OCI-LY3 (cell line): ENCODE data around the gene CNTNAP2.
"Not testable (repeated sequence)": the region's sequence is repeated elsewhere in the genome, so short reads cannot be mapped to it uniquely, and the experiment has no call there.

Source experiments
- H2AFZ ChIP-seq: fragments of 200-600, 300-600 bp; shearing (Covaris generic); 2 replicates; pipeline ENCODE4 v1.6.0; 2014; ENCODE audit warnings: antibody characterized with exemption, low read depth, low read length
- H3K27ac ChIP-seq: fragments of 200-600, 300-600 bp; sonication (generic); 2 replicates; pipeline ENCODE4 v1.5.1; 2014; ENCODE audit warnings: mild to moderate bottlenecking, low read length, moderate library complexity, mixed read lengths
- H3K27me3 ChIP-seq: fragments of 200-600, 300-600 bp; sonication (generic); 2 replicates; pipeline ENCODE4 v1.6.1; 2014; ENCODE audit warnings: low read depth, low read length, mixed read lengths
- H3K36me3 ChIP-seq: fragments of 200-600, 300-600 bp; sonication (generic); replicated peaks from 2 replicates; pipeline ENCODE3; 2014; ENCODE audit warnings: low read depth, low read length, mixed read lengths
- H3K4me1 ChIP-seq: fragments of 300-600, 200-600 bp; sonication (generic); 2 replicates; pipeline ENCODE4 v1.6.1; 2014; ENCODE audit warnings: low read length, mixed read lengths
- H3K4me2 ChIP-seq: fragments of 200-600, 300-600 bp; sonication (generic); 2 replicates; pipeline ENCODE4 v1.6.1; 2014; ENCODE audit warnings: low read length, mixed read lengths
- H3K4me3 ChIP-seq: fragments of 300-600, 200-600 bp; sonication (generic); 2 replicates; pipeline ENCODE4 v1.5.1; 2014; ENCODE audit warnings: antibody characterized with exemption, mild to moderate bottlenecking, low read length, moderate library complexity
- H3K79me2 ChIP-seq: fragments of 300-600, 200-600 bp; shearing (Covaris generic); 2 replicates; pipeline ENCODE4 v1.6.1; 2014; ENCODE audit warnings: mild to moderate bottlenecking, low read length, mixed read lengths
- H3K9ac ChIP-seq: fragments of 300-600, 200-600 bp; shearing (Covaris generic); 2 replicates; pipeline ENCODE4 v1.6.0; 2014; ENCODE audit warnings: mild to moderate bottlenecking, low read length, moderate library complexity
- H3K9me3 ChIP-seq: fragments of 200-600, 300-600 bp; shearing (Covaris generic); 2 replicates; pipeline ENCODE4 v1.6.1; 2014; ENCODE audit warnings: low read length, mixed read lengths; ENCODE audit not compliant: insufficient read depth
- H4K20me1 ChIP-seq: fragments of 200-600, 300-600 bp; sonication (generic); 2 replicates; pipeline ENCODE4 v1.6.1; 2016; ENCODE audit warnings: low read length, mixed read lengths; ENCODE audit not compliant: insufficient read depth
- CTCF ChIP-seq: fragments of 200-600, 300-600 bp; sonication (generic); IDR thresholded peaks from 2 replicates; pipeline ENCODE4 v1.5.1; 2014; ENCODE audit warnings: antibody characterized with exemption, low read length, low read depth
- EZH2phosphoT487 ChIP-seq: fragments of 200-600 bp; shearing (Covaris generic); IDR thresholded peaks from 2 replicates; pipeline ENCODE4 v1.6.1; 2018; ENCODE audit warnings: antibody characterized with exemption, mixed run types, low read depth

The CNTNAP2 gene

GRCh38 chr7:146242661-146243060, 126.1 kb downstream of the CNTNAP2 start:
- Histone ChIP-seq H3K27me3 (no peaks in the 10 kb centered on the region), H3K27ac (no peak overlapping the region), H3K9me3 (no peaks in the 10 kb centered on the region), H3K4me1 (no peaks in the 10 kb centered on the region), H2AFZ (no peak overlapping the region), H3K36me3 (no peaks in the 10 kb centered on the region), H3K4me2 (no peak overlapping the region), H3K9ac (no peak overlapping the region), H3K79me2 (no peaks in the 10 kb centered on the region), H3K4me3 (no peak overlapping the region), H4K20me1 (no peaks in the 10 kb centered on the region)
- TF ChIP-seq CTCF (no peak), EZH2phosphoT487 (no peak)

GRCh38 chr7:146247991-146248390, 131.4 kb downstream of the CNTNAP2 start:
- H3K27ac ChIP-seq, H4K20me1 ChIP-seq, H3K9me3 ChIP-seq, H3K4me2 ChIP-seq, H3K4me1 ChIP-seq, H3K27me3 ChIP-seq, H3K9ac ChIP-seq, H3K79me2 ChIP-seq, H3K4me3 ChIP-seq, H3K36me3 ChIP-seq, H2AFZ ChIP-seq: not testable (repeated sequence)

- not testable (repeated sequence) for H3K4me2 ChIP-seq
Measured at GRCh38 chr7:146248744-146249143, 132.1 kb downstream of the CNTNAP2 start.

GRCh38 chr7:146249272-146249671, 132.7 kb downstream of the CNTNAP2 start:
- Histone ChIP-seq H3K4me3 (no peak overlapping the region), H3K9ac (no peak overlapping the region), H2AFZ (no peak overlapping the region), H3K9me3 (no peaks in the 10 kb centered on the region), H4K20me1 (no peaks in the 10 kb centered on the region), H3K27me3 (no peaks in the 10 kb centered on the region), H3K4me1 (no peaks in the 10 kb centered on the region), H3K79me2 (no peaks in the 10 kb centered on the region), H3K27ac (no peak overlapping the region), H3K36me3 (no peaks in the 10 kb centered on the region), H3K4me2 (no peak overlapping the region)
- no peak for TF ChIP-seq EZH2phosphoT487
- no peak for TF ChIP-seq CTCF

More at GRCh38 chr7:146248744-146249143, 132.1 kb downstream of the CNTNAP2 start:
- H2AFZ ChIP-seq, H3K36me3 ChIP-seq, H3K79me2 ChIP-seq, H3K4me3 ChIP-seq, H3K4me1 ChIP-seq, H3K27ac ChIP-seq, H3K27me3 ChIP-seq, H3K9ac ChIP-seq, H3K9me3 ChIP-seq, H4K20me1 ChIP-seq: not testable (repeated sequence)

- H3K9ac ChIP-seq: no peak overlapping the region
- no peak overlapping the region for H3K4me2 ChIP-seq
- no peak overlapping the region for H3K4me3 ChIP-seq
- no peak overlapping the region for H3K27ac ChIP-seq
- H3K79me2 ChIP-seq: no peaks in the 10 kb centered on the region
- H2AFZ ChIP-seq: no peak overlapping the region
- no peaks in the 10 kb centered on the region for H3K9me3 ChIP-seq
- no peak for TF ChIP-seq CTCF
- H3K36me3 ChIP-seq: no peaks in the 10 kb centered on the region
- H3K27me3 ChIP-seq: no peaks in the 10 kb centered on the region
- H3K4me1 ChIP-seq: no peaks in the 10 kb centered on the region
- no peaks in the 10 kb centered on the region for H4K20me1 ChIP-seq
Measured at GRCh38 chr7:146255609-146256008, 139.0 kb downstream of the CNTNAP2 start.
